Measurements from ENCODE around the gene P2RX7. TPM values are rescaled to one million over a fixed set of nuclear protein-coding genes. Genes with fewer than 3 reads are reported as not detected.

Gene P2RX7
- total RNA-seq, 4 donors from 2014 or later = 1.6 to 2.7 (median 2.2) TPM

DNA sequence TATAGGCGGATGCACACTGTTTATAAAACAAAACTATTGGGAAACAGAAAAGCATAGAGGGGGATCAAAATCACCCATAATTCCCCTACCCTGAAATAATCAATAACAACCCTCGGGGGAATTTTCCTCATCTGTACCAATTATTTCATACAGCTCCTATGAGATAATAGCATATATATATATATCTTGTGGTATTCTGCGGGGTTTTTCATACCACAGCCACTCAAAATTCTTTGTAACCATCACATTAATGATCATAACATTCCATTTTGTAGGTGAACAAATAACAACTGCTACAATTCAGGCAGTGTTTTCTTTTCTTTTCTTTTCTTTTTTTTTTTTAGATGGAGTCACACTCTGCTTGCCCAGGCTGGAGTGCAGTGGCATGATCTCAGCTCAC is 35.3 kb downstream of the P2RX7 start:
- WGBS, 2 donors = 76 to 93% methylated on average over 3 of the region's 3 CpGs
- peaks cover 0 to 34% (median 0%) of the 10 kb centered on the region in 3 donors for H3K36me3 ChIP-seq
- H3K4me1 ChIP-seq = no peaks in the 10 kb centered on the region

DNA sequence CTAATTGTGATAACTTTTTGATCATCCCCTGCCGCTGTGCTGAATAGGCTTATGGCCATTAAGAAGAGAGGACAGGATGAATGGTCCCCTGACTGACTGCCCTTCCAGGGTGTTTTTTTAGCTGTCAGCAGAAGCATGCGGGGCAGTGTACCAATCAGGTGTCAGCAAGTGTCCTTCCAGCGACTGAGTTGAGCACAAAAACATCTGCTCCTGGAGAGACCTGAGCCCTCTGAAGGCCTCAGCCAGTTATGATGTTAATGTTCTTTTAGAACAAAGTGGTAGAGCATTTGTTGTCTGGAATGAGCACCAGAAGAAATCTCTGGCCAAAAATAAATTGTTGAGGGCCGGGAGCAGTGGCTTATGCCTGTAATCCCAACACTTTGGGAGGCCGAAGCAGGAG is 37.5 kb downstream of the P2RX7 start:
- H3K36me3 ChIP-seq = peaks cover 0 to 30% (median 0%) of the 10 kb centered on the region in 3 donors
- H3K4me1 ChIP-seq = peaks cover 0 to 4% (median 0%) of the 10 kb centered on the region in 3 donors
- H3K27me3 ChIP-seq = no peaks in the 10 kb centered on the region
- 81 to 86% methylated on average over 5 of the region's 5 CpGs for WGBS, 2 donors
- H3K4me3 ChIP-seq = no peak overlapping the region
- no peaks in the 10 kb centered on the region for H3K9me3 ChIP-seq
- no peak overlapping the region for H3K27ac ChIP-seq
- TF ChIP-seq POLR2A (IDR thresholded peaks at IDR 0.05) = no peak
- TF ChIP-seq, protein P1, sequence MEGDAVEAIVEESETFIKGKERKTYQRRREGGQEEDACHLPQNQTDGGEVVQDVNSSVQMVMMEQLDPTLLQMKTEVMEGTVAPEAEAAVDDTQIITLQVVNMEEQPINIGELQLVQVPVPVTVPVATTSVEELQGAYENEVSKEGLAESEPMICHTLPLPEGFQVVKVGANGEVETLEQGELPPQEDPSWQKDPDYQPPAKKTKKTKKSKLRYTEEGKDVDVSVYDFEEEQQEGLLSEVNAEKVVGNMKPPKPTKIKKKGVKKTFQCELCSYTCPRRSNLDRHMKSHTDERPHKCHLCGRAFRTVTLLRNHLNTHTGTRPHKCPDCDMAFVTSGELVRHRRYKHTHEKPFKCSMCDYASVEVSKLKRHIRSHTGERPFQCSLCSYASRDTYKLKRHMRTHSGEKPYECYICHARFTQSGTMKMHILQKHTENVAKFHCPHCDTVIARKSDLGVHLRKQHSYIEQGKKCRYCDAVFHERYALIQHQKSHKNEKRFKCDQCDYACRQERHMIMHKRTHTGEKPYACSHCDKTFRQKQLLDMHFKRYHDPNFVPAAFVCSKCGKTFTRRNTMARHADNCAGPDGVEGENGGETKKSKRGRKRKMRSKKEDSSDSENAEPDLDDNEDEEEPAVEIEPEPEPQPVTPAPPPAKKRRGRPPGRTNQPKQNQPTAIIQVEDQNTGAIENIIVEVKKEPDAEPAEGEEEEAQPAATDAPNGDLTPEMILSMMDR (IDR thresholded peaks at IDR 0.05) = no peak
- intact Hi-C loops (cut with DNase I) = no loop called here
- no peak for DNase-seq

More for the DNA sequence above, 35.3 kb downstream of the P2RX7 start:
- H3K9me3 ChIP-seq = no peaks in the 10 kb centered on the region
- no peak overlapping the region for H3K4me3 ChIP-seq
- TF ChIP-seq, protein P1 (IDR thresholded peaks at IDR 0.05) = no peak
- TF ChIP-seq POLR2A (IDR thresholded peaks at IDR 0.05) = no peak
- intact Hi-C loops (cut with DNase I) = no loop called here
- H3K27ac ChIP-seq = no peak overlapping the region
- H3K27me3 ChIP-seq = no peaks in the 10 kb centered on the region
- no peak for DNase-seq

DNA sequence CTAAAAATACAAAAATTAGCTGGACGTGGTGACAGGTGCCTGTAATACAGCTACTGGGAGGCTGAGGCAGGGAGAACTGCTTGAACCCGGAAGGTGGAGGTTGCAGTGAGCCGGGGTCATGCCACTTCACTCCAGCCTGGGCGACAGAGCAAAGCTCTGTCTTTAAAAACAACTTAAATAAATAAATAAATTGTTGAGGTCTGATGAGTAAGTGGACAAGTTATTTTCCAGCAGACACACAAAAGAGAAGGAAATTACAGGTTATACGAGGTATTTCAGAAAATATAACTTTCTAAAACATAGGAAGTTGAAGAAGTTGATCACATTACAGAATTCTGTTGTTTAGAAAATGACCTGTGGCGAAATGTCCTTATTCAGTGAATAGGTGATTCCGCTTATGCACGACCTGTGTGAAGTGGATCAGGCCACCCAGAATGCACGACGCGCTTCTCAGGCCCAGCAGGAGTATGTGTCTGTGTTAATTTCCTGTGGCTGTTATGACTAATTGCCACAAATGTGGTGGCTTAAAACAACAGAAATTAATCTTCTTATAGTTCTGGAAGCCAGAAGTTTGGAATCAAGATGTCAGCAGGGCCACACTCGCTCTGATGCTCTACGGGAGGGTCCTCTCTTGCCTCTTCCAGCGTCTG is 38.1 kb downstream of the P2RX7 start:
- Histone ChIP-seq H3K4me3 (no peak overlapping the region), H3K27ac (no peak overlapping the region), H3K9me3 (no peaks in the 10 kb centered on the region), H3K4me1 (peaks cover 0 to 4% (median 0%) of the 10 kb centered on the region in 3 donors), H3K27me3 (no peaks in the 10 kb centered on the region), H3K36me3 (peaks cover 0 to 24% (median 0%) of the 10 kb centered on the region in 3 donors)
- TF ChIP-seq, protein P1 (IDR thresholded peaks at IDR 0.05) = no peak
- TF ChIP-seq POLR2A (IDR thresholded peaks at IDR 0.05) = no peak
- 78 to 85% methylated on average over 14 of the region's 14 CpGs for WGBS, 2 donors
- intact Hi-C loops (cut with DNase I) = no loop called here
- no peak for DNase-seq

DNA sequence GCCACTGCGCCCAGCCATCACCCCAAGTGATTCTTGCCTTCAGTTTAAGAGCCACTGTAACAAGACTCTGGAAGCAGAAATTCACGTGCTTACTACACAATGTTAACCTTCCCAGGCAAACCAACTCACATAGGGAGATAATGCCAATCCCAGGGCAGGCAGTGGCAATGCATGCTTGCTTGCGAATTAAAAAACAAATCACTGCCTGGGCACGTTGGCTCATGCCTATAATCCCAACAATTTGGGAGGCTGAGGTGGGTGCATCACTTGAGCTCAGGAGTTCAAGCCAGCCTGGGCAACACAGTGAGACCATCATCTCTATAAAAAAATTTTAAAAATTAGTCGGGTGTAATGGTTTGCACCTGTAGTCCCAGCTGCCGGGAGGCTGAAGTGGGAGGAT is 39.5 kb downstream of the P2RX7 start:
- no peaks in the 10 kb centered on the region for H3K9me3 ChIP-seq
- H3K4me1 ChIP-seq = peaks cover 0 to 4% (median 0%) of the 10 kb centered on the region in 3 donors
- peaks cover 0 to 13% (median 0%) of the 10 kb centered on the region in 3 donors for H3K36me3 ChIP-seq
- H3K27ac ChIP-seq = no peak overlapping the region
- intact Hi-C loops (cut with DNase I) = no loop called here
- H3K27me3 ChIP-seq = no peaks in the 10 kb centered on the region
- H3K4me3 ChIP-seq = no peak overlapping the region
- no peak for DNase-seq
- TF ChIP-seq POLR2A (IDR thresholded peaks at IDR 0.05) = no peak
- WGBS, 2 donors = 58 to 68% methylated on average over 4 to 5 of the region's 6 CpGs

DNA sequence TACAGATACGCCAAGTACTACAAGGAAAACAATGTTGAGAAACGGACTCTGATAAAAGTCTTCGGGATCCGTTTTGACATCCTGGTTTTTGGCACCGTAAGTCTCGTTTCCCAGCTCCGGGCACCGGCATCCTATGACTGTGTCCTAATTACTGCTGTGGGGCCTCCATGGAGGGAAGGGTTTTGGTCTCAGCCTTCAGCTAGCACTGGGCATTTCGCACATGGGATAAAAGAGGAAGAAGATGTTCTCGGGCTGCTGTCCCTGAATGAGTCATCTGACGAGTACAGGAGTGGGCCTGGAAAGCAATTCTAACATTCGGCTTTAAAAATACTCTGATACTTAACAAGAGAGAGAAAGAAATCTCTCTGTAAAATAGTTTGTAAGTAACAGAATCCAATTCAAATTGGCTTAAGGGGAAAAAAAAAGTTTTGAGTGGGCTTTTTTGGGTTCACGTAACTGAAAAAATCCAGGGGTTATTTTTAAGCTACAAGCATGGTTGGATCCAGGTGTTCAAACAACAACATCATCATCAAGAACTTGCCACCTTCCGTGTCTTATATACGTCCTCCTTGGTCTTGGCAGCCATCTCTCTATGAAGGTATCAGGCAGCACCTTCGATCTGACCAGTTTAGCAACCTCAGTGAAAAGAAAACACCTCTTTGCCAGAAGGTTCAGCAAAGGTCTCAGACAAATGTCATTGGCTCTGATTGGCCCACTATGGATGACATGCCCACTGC is 42.9 kb downstream of the P2RX7 start:
- TF ChIP-seq POLR2A (IDR thresholded peaks at IDR 0.05) = no peak
- TF ChIP-seq, protein P1 (IDR thresholded peaks at IDR 0.05) = no peak
- no peak for DNase-seq
- Histone ChIP-seq H3K4me1 (peaks cover 0 to 4% (median 0%) of the 10 kb centered on the region in 3 donors), H3K9me3 (no peaks in the 10 kb centered on the region), H3K27ac (no peak overlapping the region), H3K27me3 (no peaks in the 10 kb centered on the region), H3K36me3 (peaks cover 0 to 11% (median 0%) of the 10 kb centered on the region in 3 donors), H3K4me3 (no peak overlapping the region)
- intact Hi-C loops (cut with DNase I) = no loop called here
- 71 to 82% methylated on average over 16 of the region's 16 CpGs for WGBS, 2 donors
